Fibroblast of skin of back (primary cell): Measurements from ENCODE around the gene TIPIN.
"Not testable (repeated sequence)": the region's sequence is repeated elsewhere in the genome, so short reads cannot be mapped to it uniquely, and the experiment has no call there.

Experiments used
- DNase-seq: peaks from one replicate; pipeline ENCODE4 v3.0.0-alpha.2; 2013

Gene TIPIN

GRCh38 chr15:66381376-66381775 is 24.9 kb upstream of the TIPIN start:
- not testable (repeated sequence) for DNase-seq

GRCh38 chr15:66378814-66379430 is 22.4 kb upstream of the TIPIN start:
- DNase-seq, result no peak

GRCh38 chr15:66374179-66374578 is 17.7 kb upstream of the TIPIN start:
- no peak for DNase-seq

- no peak for DNase-seq
These were observed 13.5 kb upstream of the TIPIN start for GRCh38 chr15:66369773-66370651.

GRCh38 chr15:66364944-66365528 is 8.6 kb upstream of the TIPIN start:
- DNase-seq, result no peak

GRCh38 chr15:66362776-66363175 is 6.3 kb upstream of the TIPIN start:
- no peak for DNase-seq

- DNase-seq, result not testable (repeated sequence)
These were observed 5.4 kb upstream of the TIPIN start for GRCh38 chr15:66361745-66362460.

- DNase-seq, result no peak
These were observed 3.3 kb upstream of the TIPIN start for GRCh38 chr15:66359740-66360139.

- no peak for DNase-seq
These were observed 467 bp downstream of the TIPIN start for GRCh38 chr15:66356077-66356358.

GRCh38 chr15:66348530-66348929 is 8.0 kb downstream of the TIPIN start:
- DNase-seq, result not testable (repeated sequence)

GRCh38 chr15:66328771-66329170 is 27.7 kb downstream of the TIPIN start:
- no peak for DNase-seq

- no peak for DNase-seq
These were observed 28.7 kb downstream of the TIPIN start for GRCh38 chr15:66327736-66328135.

GRCh38 chr15:66326051-66326450 is 30.4 kb downstream of the TIPIN start:
- no peak for DNase-seq

GRCh38 chr15:66323312-66323928 is 33.1 kb downstream of the TIPIN start:
- no peak for DNase-seq

GRCh38 chr15:66312144-66312543 is 44.3 kb downstream of the TIPIN start:
- no peak for DNase-seq

- DNase-seq, result no peak
These were observed 45.7 kb downstream of the TIPIN start for GRCh38 chr15:66310786-66311185.

- DNase-seq, result no peak
These were observed 46.7 kb downstream of the TIPIN start for GRCh38 chr15:66309828-66310227.

- no peak for DNase-seq
These were observed 48.0 kb downstream of the TIPIN start for GRCh38 chr15:66308531-66308930.

GRCh38 chr15:66306381-66306780 is 50.1 kb downstream of the TIPIN start:
- no peak for DNase-seq

- not testable (repeated sequence) for DNase-seq
These were observed 52.1 kb downstream of the TIPIN start for GRCh38 chr15:66304425-66304824.

- no peak for DNase-seq
These were observed 53.8 kb downstream of the TIPIN start for GRCh38 chr15:66302489-66303278.

- no peak for DNase-seq
These were observed 57.7 kb downstream of the TIPIN start for GRCh38 chr15:66298803-66299251.
